ENCODE data around the gene RASSF6. TPM values are rescaled to one million over a fixed set of nuclear protein-coding genes. Genes with fewer than 3 reads are reported as not detected.

The RASSF6 gene
- total RNA-seq, 1 experiment from 2014 or later, result 2.4 TPM

DNA sequence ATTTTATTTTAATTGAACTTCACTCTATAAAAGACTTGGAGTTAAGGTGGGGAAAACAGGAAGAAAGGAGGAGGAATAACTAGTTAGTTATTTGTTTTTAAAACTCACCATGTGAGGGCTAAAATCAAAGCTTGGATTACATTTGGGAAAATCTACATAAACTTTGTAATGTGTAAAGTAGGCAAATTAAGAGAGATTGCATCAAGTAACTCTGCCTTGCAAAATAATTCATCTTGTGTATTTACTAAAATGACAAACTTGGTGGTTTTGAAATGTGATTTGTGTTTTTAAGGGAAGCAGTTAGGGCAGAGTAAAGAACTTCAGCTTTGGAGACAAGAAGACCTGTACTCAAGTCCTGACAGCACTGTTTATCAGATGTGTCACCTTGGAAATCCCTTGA, 43.3 kb upstream of the RASSF6 start:
- H3K9me3 Mint-ChIP-seq (ENCODE audit: unreplicated experiment), result no peaks in the 10 kb centered on the region
- ChIA-PET POLR2A (no interaction called here), CTCF (interaction anchor here (0.8 kb wide), 1 partner anchor 10 kb away, joined by 3 read pairs; no protein-coding TSS in a partner anchor)
- no peaks in the 10 kb centered on the region for H3K27me3 Mint-ChIP-seq (ENCODE audit: insufficient read depth, unreplicated experiment)
- H3K4me1 ChIP-seq, result no peaks in the 10 kb centered on the region
- H3K9me3 ChIP-seq, result no peaks in the 10 kb centered on the region
- no peak overlapping the region for H3K4me3 ChIP-seq (ENCODE audit: low read depth, low read length)
- no peak overlapping the region for H3K4me3 Mint-ChIP-seq (ENCODE audit: unreplicated experiment)
- TF ChIP-seq, protein P1, sequence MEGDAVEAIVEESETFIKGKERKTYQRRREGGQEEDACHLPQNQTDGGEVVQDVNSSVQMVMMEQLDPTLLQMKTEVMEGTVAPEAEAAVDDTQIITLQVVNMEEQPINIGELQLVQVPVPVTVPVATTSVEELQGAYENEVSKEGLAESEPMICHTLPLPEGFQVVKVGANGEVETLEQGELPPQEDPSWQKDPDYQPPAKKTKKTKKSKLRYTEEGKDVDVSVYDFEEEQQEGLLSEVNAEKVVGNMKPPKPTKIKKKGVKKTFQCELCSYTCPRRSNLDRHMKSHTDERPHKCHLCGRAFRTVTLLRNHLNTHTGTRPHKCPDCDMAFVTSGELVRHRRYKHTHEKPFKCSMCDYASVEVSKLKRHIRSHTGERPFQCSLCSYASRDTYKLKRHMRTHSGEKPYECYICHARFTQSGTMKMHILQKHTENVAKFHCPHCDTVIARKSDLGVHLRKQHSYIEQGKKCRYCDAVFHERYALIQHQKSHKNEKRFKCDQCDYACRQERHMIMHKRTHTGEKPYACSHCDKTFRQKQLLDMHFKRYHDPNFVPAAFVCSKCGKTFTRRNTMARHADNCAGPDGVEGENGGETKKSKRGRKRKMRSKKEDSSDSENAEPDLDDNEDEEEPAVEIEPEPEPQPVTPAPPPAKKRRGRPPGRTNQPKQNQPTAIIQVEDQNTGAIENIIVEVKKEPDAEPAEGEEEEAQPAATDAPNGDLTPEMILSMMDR (IDR thresholded peaks at IDR 0.05; ENCODE audit: insufficient read depth in 1 of 2, low read depth in 1 of 2, low read length in 1 of 2, severe bottlenecking in 1 of 2, unreplicated experiment in 1 of 2), result no peak
- no peaks in the 10 kb centered on the region for H3K4me1 Mint-ChIP-seq (ENCODE audit: low read depth, unreplicated experiment)
- no TSS peak for BruUV-seq (replicated peaks)
- H3K27me3 ChIP-seq (replicated peaks; ENCODE audit: control insufficient read depth, insufficient read depth, low read length), result no peaks in the 10 kb centered on the region
- no peaks in the 10 kb centered on the region for H3K36me3 Mint-ChIP-seq (ENCODE audit: insufficient read depth, unreplicated experiment)
- H3K27ac Mint-ChIP-seq (ENCODE audit: unreplicated experiment), result no peak overlapping the region
- no peaks in the 10 kb centered on the region for H3K36me3 ChIP-seq (ENCODE audit: control insufficient read depth, insufficient read depth, low read length)
- intact Hi-C loops (cut with micrococcal nuclease; ENCODE audit: unreplicated experiment), result loop anchor here (5.0 kb wide), 2 partner anchors 259 to 374 kb away; partner anchors contain the start of gene CXCL3
- no peak for DNase-seq

GRCh38 chr4:73662709-73663546, 42.7 kb upstream of the RASSF6 start:
- no peak overlapping the region for H3K27ac Mint-ChIP-seq (ENCODE audit: unreplicated experiment)
- H3K36me3 ChIP-seq (ENCODE audit: control insufficient read depth, insufficient read depth, low read length), result no peaks in the 10 kb centered on the region
- CTCF ChIA-PET, result interaction anchor here (0.6 to 1.9 kb wide), 4 partner anchors 9 to 388 kb away, joined by 3 to 4 read pairs (median 3); no protein-coding TSS in a partner anchor
- no peaks in the 10 kb centered on the region for H3K36me3 Mint-ChIP-seq (ENCODE audit: insufficient read depth, unreplicated experiment)
- TF ChIP-seq, protein P1 (IDR thresholded peaks at IDR 0.05; ENCODE audit: insufficient read depth in 1 of 2, low read depth in 1 of 2, low read length in 1 of 2, severe bottlenecking in 1 of 2, unreplicated experiment in 1 of 2), result peak in 1 of 2 experiments; percentile 19
- H3K9me3 ChIP-seq, result no peaks in the 10 kb centered on the region
- no TSS peak for BruUV-seq (replicated peaks)
- no peaks in the 10 kb centered on the region for H3K4me1 Mint-ChIP-seq (ENCODE audit: low read depth, unreplicated experiment)
- no peak overlapping the region for H3K4me3 Mint-ChIP-seq (ENCODE audit: unreplicated experiment)
- intact Hi-C loops (cut with micrococcal nuclease; ENCODE audit: unreplicated experiment), result loop anchor here (1.0 to 5.0 kb wide), 4 partner anchors 201 to 471 kb away; partner anchors contain the start of gene CXCL3
- no peaks in the 10 kb centered on the region for H3K9me3 Mint-ChIP-seq (ENCODE audit: unreplicated experiment)
- no peaks in the 10 kb centered on the region for H3K4me1 ChIP-seq
- POLR2A ChIA-PET, result no interaction called here
- H3K27me3 Mint-ChIP-seq (ENCODE audit: insufficient read depth, unreplicated experiment), result no peaks in the 10 kb centered on the region
- DNase-seq, result no peak
- no peaks in the 10 kb centered on the region for H3K27me3 ChIP-seq (replicated peaks; ENCODE audit: control insufficient read depth, insufficient read depth, low read length)
- H3K4me3 ChIP-seq (ENCODE audit: low read depth, low read length), result no peak overlapping the region

DNA sequence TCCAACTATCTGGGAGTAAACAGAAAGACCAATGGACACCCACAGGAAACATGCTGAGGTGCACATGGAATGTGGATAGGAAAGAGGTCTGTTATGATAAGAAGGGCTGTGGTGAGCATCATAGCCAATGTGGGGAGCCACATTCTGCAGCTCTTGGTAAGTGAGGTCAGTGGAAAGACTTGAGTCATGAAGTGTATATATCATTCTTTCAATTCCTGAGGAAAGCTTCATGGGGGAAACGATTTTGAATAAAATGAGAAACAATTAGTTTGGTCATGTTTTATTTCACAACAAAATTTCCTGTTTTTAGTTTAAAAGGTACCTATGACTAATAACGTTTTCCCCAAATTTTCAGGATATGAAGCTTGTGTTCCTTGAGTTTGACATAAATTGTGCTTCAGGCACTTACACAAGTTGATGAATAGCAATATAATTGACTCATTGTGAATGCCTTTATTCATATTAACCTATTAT, 41.4 kb upstream of the RASSF6 start:
- Histone ChIP-seq H3K36me3 (ENCODE audit: control insufficient read depth, insufficient read depth, low read length) (no peaks in the 10 kb centered on the region), H3K4me1 (no peaks in the 10 kb centered on the region), H3K9me3 (no peaks in the 10 kb centered on the region), H3K27me3 (replicated peaks; ENCODE audit: control insufficient read depth, insufficient read depth, low read length) (no peaks in the 10 kb centered on the region), H3K4me3 (ENCODE audit: low read depth, low read length) (no peak overlapping the region)
- ChIA-PET CTCF (interaction anchor here (0.8 to 1.9 kb wide), 2 partner anchors 33 to 88 kb away, joined by 3 to 4 read pairs; no protein-coding TSS in a partner anchor), POLR2A (no interaction called here)
- no peaks in the 10 kb centered on the region for H3K4me1 Mint-ChIP-seq (ENCODE audit: low read depth, unreplicated experiment)
- no peak for DNase-seq
- no peaks in the 10 kb centered on the region for H3K9me3 Mint-ChIP-seq (ENCODE audit: unreplicated experiment)
- no peak overlapping the region for H3K4me3 Mint-ChIP-seq (ENCODE audit: unreplicated experiment)
- H3K36me3 Mint-ChIP-seq (ENCODE audit: insufficient read depth, unreplicated experiment), result no peaks in the 10 kb centered on the region
- H3K27ac Mint-ChIP-seq (ENCODE audit: unreplicated experiment), result no peak overlapping the region
- intact Hi-C loops (cut with micrococcal nuclease; ENCODE audit: unreplicated experiment), result loop anchor here (1.0 to 5.0 kb wide), 4 partner anchors 203 to 473 kb away; partner anchors contain the start of gene CXCL3
- no TSS peak for BruUV-seq (replicated peaks)
- H3K27me3 Mint-ChIP-seq (ENCODE audit: insufficient read depth, unreplicated experiment), result no peaks in the 10 kb centered on the region
- TF ChIP-seq, protein P1 (IDR thresholded peaks at IDR 0.05; ENCODE audit: insufficient read depth in 1 of 2, low read depth in 1 of 2, low read length in 1 of 2, severe bottlenecking in 1 of 2, unreplicated experiment in 1 of 2), result no peak
